ENCODE data around the gene SERPINA7. TPM values are rescaled to one million over a fixed set of nuclear protein-coding genes. Genes with fewer than 3 reads are reported as not detected.

SERPINA7 gene
- not detected in 2 replicates for total RNA-seq

GRCh38 chrX:106038625-106039024, at the start of gene SERPINA7:
SERPINA7 (minus strand) TSS chrX:106038727; CDS start chrX:106037058, 1,669 bp downstream.

Other genes with a start within 250 kb of the SERPINA7 start
- 13.7 and 15.8 TPM in 2 replicates for gene NRK, start 216.2 kb downstream of the SERPINA7 start, total RNA-seq
- gene PWWP3B, start 129.6 kb upstream of the SERPINA7 start, total RNA-seq: 0.15 and 0.34 TPM in 2 replicates

All from bronchus fibroblast of lung (primary cell).